ENCODE measurements around the gene TMEM81.

DNA sequence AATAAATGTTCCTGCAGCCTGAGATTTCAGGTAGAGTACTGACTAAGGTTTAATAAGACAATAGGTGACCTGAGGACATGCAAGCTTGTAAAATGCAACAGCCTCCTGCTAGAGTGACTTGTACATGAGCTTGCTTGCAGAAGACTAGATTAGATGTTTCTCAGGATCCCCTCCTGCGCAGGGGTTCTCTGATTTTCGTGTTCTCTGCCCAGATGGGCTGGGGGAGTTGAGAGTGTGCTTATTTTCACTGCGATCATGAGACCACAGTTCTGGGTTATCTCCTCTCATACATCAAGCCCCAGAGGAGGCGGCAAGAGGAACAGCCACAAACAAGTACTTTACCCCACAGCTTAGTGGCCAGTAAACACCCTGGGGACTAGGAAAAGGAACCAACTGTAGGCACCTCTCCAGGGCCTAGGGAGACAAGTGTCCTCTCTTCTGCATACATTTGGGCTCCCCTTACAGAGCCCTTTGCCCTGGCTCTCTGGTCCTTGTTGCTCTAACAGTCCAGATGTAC lies 8.0 kb downstream of the TMEM81 start:
- TF ChIP-seq, protein P1, sequence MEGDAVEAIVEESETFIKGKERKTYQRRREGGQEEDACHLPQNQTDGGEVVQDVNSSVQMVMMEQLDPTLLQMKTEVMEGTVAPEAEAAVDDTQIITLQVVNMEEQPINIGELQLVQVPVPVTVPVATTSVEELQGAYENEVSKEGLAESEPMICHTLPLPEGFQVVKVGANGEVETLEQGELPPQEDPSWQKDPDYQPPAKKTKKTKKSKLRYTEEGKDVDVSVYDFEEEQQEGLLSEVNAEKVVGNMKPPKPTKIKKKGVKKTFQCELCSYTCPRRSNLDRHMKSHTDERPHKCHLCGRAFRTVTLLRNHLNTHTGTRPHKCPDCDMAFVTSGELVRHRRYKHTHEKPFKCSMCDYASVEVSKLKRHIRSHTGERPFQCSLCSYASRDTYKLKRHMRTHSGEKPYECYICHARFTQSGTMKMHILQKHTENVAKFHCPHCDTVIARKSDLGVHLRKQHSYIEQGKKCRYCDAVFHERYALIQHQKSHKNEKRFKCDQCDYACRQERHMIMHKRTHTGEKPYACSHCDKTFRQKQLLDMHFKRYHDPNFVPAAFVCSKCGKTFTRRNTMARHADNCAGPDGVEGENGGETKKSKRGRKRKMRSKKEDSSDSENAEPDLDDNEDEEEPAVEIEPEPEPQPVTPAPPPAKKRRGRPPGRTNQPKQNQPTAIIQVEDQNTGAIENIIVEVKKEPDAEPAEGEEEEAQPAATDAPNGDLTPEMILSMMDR (IDR thresholded peaks at IDR 0.05), result no peak
- no peak for TF ChIP-seq EP300 (IDR thresholded peaks at IDR 0.05; ENCODE audit: borderline replicate concordance in 1 of 2, low read depth in 1 of 2, low read length in 1 of 2)
- no peak for TF ChIP-seq EZH2phosphoT487 (IDR thresholded peaks at IDR 0.05; ENCODE audit: borderline replicate concordance, low read depth)
- TF ChIP-seq POLR2AphosphoS5 (IDR thresholded peaks at IDR 0.05; ENCODE audit: low read depth, low read length), result no peak
- TF ChIP-seq ELF1 (IDR thresholded peaks at IDR 0.05), result no peak
- TF ChIP-seq RFX5 (IDR thresholded peaks at IDR 0.05; ENCODE audit: low read length), result no peak
- TF ChIP-seq, protein P2, sequence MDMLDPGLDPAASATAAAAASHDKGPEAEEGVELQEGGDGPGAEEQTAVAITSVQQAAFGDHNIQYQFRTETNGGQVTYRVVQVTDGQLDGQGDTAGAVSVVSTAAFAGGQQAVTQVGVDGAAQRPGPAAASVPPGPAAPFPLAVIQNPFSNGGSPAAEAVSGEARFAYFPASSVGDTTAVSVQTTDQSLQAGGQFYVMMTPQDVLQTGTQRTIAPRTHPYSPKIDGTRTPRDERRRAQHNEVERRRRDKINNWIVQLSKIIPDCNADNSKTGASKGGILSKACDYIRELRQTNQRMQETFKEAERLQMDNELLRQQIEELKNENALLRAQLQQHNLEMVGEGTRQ (IDR thresholded peaks at IDR 0.05; ENCODE audit: borderline replicate concordance, low read depth, low read length), result no peak
- TF ChIP-seq, protein P3, sequence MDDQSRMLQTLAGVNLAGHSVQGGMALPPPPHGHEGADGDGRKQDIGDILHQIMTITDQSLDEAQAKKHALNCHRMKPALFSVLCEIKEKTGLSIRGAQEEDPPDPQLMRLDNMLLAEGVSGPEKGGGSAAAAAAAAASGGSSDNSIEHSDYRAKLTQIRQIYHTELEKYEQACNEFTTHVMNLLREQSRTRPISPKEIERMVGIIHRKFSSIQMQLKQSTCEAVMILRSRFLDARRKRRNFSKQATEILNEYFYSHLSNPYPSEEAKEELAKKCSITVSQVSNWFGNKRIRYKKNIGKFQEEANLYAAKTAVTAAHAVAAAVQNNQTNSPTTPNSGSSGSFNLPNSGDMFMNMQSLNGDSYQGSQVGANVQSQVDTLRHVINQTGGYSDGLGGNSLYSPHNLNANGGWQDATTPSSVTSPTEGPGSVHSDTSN (IDR thresholded peaks at IDR 0.05), result no peak
- TF ChIP-seq FOXM1 (IDR thresholded peaks at IDR 0.05; ENCODE audit: low read depth), result no peak
- no peak for TF ChIP-seq RCOR1 (IDR thresholded peaks at IDR 0.05; ENCODE audit: low read length)
- TF ChIP-seq CHD2 (IDR thresholded peaks at IDR 0.05; ENCODE audit: low read length, partially characterized antibody), result no peak

Data from SK-N-SH (cell line).